Transverse colon (tissue), 3 donors: ENCODE results near the gene KDM2B.

Experiments
- POLR2A ChIP-seq: fragments of 450-650 bp; IDR thresholded peaks from one replicate; pipeline ENCODE4 v1.6.1; 2016; ENCODE audit warnings: antibody characterized with exemption, mild to moderate bottlenecking, moderate library complexity
- TF ChIP-seq, protein P1 (sequence below), 5 experiments: fragments of 200-600 bp in 3 of 5; fragments of 450-650 bp in 2 of 5; sonication (generic) in 3 of 5; IDR thresholded peaks; 1 replicate in 2 of 5; 2 replicates in 3 of 5; pipeline ENCODE4 v1.5.1; 2016 to 2017; ENCODE audit warnings: antibody characterized with exemption in 5 of 5, inconsistent platforms in 3 of 5, mild to moderate bottlenecking in 2 of 5, moderate library complexity in 1 of 5

DNA sequence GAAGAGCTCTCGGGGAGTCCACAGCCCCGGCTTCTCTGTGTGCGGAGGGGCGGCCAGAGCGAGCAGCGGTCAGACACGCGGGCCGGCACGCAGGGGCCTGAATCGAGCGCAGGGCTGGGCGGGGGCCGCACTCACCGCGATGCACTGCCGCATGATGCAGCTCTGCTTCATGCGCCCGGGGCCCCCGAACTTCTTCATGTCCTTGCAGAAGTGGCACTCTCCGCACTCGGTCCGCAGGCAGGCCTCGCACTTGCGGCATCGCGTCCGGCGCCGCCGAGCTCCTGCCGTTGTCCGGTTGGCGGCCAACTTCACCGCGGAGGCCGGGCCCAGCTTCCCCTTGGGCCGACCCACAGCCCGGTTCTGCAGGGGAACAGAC, 127.8 kb downstream of the KDM2B start:
- TF ChIP-seq, protein P1, sequence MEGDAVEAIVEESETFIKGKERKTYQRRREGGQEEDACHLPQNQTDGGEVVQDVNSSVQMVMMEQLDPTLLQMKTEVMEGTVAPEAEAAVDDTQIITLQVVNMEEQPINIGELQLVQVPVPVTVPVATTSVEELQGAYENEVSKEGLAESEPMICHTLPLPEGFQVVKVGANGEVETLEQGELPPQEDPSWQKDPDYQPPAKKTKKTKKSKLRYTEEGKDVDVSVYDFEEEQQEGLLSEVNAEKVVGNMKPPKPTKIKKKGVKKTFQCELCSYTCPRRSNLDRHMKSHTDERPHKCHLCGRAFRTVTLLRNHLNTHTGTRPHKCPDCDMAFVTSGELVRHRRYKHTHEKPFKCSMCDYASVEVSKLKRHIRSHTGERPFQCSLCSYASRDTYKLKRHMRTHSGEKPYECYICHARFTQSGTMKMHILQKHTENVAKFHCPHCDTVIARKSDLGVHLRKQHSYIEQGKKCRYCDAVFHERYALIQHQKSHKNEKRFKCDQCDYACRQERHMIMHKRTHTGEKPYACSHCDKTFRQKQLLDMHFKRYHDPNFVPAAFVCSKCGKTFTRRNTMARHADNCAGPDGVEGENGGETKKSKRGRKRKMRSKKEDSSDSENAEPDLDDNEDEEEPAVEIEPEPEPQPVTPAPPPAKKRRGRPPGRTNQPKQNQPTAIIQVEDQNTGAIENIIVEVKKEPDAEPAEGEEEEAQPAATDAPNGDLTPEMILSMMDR (IDR thresholded peaks at IDR 0.05): no peak
- no peak for TF ChIP-seq POLR2A
